Hypothalamus (tissue), 51 donors: ENCODE results near the gene PPM1J.
"Not testable (repeated sequence)": the region's sequence is repeated elsewhere in the genome, so short reads cannot be mapped to it uniquely, and the experiment has no call there.

Experiments
- DNase-seq, 51 donors: peaks; one replicate each; lab custom pipeline; 2025; lab: John Stamatoyannopoulos, UW

PPM1J gene

DNA sequence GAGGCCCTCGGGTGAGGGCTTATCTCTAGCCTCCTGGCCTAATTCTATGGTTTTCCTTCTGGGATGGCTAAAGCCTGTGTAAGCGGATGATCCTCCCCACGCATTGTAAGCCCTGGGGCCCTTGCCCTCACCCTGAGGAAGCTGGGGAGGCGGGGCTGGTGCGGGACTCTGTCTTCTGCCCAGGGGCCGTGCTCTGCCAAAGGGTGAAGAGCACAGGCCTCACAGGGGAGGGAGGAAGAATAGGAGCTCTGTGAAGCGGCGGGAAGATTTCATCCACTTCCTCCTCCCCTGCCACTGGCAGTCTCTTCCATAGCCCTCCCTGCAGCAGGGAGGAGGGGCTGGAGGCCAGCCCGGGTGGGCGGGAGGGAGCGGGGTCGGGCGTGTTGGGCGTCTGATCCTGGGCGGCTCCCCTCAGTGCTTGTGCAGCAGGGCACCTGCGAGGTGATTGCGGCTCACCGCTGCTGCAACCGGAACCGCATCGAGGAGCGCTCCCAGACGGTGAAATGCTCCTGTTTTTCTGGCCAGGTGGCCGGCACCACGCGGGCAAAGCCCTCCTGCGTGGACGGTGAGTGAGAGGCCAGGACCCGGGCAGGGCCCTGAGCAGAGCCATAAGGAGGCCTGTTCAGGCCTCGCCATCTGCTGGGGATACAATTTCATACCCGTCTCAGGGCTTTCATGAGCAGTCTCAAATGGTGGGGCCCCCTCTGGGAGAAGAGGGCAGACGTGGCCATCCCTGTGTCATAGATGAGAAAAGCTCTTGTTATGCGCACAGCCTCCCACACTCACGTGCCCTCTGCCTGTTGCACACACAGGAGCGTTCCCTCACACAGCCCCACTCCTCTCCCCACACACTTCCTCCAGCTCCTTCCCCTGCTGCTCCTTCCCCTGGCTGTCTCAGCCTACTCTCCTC lies 7.7 kb upstream of the PPM1J start:
- peak in 1 of 51 donors; percentile 23 for DNase-seq

GRCh38 chr1:112721966-112722524 lies 6.9 kb upstream of the PPM1J start:
- no peak for DNase-seq

- DNase-seq, result not testable (repeated sequence)
These were observed 6.2 kb upstream of the PPM1J start for GRCh38 chr1:112721294-112721693.

DNA sequence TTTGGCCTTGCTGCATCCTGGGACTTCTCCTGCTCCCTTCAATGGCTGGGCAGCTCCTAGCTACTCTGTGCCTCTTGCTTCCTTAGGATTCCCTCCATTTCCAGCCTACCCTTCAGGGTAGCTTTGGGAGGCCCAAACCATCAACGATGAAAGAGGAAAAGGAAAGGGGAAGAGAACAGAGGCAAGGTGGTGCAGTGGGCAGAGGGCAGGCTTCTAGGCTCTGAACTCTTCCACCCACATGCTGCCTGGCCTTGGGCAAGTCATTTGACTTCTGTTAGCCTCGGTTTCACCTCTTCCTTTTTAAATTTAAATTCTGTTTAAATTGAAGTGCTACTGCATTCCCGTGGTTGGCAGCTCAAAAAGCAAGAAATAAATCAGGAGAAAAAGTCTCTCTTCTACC lies 5.7 kb upstream of the PPM1J start:
- no peak for DNase-seq

DNA sequence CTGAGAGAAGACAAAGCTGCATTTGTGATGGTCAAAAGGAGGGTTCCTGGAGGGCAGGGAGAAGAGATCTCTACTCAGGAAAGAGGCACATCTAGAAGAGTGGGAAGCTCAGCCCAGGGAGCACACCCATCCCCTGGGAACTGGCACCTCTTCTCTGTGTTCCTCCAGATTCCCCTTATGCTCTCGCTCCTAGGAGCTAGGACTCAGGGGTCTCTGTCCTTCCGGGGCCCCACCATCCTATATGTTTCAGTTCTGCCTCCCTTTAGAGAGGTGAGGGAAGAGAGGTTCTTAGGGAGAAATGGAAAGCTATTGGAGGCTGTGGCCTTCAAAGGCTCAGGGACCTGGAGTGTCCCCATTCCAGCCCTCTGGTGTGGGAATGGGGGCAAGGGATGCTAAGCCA lies 4.6 kb upstream of the PPM1J start:
- no peak for DNase-seq

DNA sequence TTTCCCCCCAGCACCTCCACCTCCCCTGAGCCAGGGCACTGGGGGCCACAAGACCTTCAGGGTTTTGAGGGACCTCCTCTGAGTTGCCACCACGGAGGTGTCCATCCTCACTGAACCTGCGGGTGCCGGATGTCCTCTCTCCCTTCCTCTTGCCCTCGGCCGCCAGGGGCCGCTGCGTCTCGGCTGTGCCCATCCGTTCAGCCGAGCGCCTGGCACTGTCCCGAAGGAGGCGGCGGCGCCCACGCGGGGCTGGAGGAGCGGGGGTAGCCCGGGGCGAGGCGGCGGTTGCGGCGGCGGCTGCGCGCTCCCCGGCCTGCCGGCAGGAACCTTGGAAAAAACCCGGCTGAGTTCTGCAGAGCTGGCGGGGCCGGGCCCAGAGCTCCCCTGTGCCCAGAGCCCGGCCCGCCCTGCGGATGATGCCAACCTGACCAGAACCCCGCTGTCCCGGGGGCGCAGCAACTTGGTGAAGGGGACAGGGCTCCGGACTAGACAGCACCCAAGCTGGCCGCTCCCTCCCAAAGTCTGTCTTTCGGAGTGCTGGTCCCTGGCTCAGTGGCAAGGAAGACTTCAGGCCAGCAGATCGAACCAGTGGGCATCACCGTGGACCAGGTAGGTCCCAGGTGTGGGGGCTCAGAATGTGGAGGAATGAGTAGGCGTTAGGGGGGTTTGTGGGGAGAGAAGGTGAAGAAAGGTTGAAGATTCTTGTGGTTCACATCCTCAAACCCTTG lies 3.7 kb upstream of the PPM1J start:
- DNase-seq, result peak in 48 of 51 donors; percentile 14 to 86 (median 62)

DNA sequence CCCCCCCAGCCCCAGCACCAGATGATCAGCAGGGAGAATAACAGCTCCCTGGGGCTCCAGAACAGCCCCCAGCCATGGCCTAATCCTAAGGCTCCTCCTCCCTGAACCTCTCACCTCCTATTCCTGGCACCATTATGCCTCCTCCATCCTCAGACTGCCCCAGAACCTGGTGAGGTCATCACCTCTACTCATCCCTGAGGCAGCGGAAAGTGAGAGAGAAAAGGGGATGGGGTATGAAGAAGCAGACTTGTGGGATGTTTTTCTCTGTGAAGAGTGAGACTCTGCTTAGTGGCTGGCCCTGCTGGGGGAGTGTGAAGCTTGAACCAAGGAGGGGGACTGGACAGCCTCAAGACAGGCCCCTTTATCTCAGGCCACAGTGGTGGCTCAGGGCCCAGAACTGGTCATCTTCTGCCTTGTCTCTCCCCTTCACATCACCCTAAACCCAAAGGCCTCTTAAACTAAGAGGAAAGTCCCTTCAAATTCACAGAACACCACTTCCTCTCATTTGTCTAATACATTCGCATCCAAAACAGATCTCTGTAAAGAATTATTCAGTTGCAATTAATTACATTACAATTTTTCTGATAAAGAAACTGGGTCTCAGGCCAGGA lies 2.2 kb upstream of the PPM1J start:
- no peak for DNase-seq

DNA sequence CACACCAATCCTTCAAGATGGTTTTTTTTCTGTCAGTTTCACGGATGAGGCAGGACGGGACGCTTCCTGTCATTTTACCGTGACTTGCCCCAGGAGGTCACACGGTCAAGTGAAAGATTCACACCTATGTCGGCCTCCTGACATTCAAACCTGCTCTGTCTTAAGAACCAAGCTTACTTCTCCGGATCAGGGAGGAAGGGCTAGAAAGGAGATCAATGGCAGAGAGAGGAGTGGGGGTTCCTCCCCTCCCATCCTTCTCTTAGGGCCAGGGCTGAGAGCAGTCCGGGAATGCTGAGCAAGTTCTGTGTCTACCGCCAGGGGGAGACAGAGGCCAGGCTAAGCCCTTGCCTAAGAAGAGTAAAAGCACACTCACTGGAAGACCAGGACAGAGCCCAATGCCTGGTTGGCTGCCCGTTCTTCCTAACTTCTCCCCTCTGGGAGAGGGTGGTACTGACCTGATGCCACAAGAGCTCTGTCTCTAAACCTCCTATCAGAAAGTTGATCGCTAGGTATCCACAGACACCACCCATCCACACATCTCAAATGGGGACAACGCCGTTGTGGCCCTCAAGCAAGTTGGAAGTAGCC lies 1.1 kb upstream of the PPM1J start:
- DNase-seq, result peak in 47 of 51 donors; percentile 29 to 94 (median 77)

- no peak for DNase-seq
These were observed 544 bp downstream of the PPM1J start for GRCh38 chr1:112714313-112715263.

- DNase-seq, result peak in 1 of 51 donors; percentile 15
These were observed 1.4 kb downstream of the PPM1J start for GRCh38 chr1:112713466-112714312.

DNA sequence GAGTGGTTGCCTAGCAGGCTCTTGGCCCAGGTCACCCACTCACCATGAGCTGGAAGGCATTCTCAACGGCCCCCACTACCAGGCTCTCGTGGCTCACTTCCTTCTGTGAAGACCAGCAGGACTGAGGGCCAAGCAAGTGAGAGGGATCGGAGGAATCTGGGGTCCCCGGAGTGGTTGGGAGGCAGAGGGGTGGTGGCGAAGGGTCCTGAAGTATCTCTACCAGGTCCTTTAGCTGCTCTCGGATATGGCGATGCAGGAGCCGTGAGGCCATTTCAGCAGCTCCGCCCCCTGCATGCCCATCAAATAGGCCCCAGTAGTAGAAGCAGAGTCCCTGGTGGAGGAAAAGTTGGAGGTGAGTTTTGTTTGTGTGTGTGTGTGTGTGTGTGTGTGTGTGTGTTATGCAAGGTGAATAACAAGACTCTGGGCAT lies 2.4 kb downstream of the PPM1J start:
- no peak for DNase-seq

- no peak for DNase-seq
These were observed 2.9 kb downstream of the PPM1J start for GRCh38 chr1:112712191-112712590.

GRCh38 chr1:112711670-112712069 lies 3.5 kb downstream of the PPM1J start:
- DNase-seq, result no peak

DNA sequence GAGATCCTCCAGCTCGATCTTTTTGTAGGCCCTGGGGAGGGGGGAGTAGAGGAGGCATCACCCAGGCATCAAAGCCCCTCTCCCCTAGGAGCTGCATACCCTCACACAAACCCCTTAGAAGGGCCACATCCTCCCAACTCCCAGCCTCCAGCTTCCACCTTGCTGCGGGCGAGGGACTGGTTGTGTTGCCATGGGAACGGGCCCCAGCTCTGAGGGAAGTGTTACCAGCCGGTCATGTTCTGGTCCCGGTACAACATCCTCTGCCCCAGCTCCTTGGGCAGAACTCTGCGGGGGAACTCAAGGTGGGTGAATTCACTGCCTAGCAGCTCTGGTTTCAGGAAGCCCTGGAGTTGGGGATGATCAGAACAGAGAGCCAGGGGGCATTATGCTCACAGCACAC lies 4.1 kb downstream of the PPM1J start:
- DNase-seq, result peak in 2 of 51 donors; percentile 15 to 26

DNA sequence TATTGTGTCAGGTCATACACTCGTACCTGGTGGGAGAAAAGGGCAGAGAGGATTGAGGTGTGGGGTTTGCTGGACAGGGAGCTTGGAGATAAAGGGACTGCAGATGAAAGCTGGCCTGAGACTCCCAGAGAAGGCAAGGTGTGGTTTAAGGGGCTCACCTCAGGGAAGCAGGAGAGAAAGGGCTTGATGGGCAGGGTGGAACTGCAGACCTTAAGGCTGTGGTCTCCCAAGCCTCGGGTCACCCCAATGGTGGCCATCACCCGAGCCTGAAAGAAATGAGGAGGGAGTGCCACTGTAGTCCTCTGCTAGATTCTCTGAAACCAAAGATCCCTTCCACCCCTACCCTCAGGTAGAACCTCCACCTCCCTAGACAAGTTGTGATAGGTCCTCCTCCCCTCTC lies 4.5 kb downstream of the PPM1J start:
- DNase-seq, result no peak

DNA sequence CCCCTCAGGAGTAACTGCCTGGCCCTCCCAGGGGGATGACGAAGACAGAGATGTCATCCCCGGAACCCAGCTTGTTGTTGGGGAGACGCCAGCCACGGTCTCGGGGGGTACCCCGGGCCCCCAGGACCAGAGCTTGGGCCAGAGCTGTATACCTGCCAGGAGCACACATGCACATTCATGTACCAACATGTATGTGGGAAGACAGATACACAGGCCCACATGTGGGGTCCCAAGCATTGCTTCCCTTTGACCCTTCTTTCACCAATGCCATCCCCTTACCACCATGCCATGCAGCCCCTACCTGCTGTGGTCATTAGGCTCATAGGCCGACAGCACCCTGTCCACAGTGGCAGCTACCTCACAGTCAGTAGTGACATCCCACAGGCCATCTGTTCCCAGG lies 5.0 kb downstream of the PPM1J start:
- no peak for DNase-seq

DNA sequence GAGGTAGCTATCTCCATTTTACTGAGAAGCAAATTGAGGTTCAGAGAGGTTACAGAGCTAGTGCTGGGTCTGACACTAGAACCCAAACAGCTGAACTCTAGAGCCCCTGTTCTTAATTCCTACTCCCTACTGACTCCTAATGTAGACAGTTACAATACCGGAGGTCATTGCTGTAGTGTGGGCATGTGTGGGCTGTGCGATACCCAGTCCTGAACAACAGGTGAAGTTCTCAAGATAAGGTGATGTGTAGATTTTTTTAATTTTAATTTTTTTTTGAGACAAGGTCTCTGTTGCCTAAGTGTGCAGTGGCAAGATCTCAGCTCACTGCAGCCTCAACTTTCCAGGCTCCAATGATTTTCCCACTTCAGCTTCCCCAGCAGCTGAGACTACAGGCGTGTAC lies 6.6 kb downstream of the PPM1J start:
- DNase-seq, result no peak

DNA sequence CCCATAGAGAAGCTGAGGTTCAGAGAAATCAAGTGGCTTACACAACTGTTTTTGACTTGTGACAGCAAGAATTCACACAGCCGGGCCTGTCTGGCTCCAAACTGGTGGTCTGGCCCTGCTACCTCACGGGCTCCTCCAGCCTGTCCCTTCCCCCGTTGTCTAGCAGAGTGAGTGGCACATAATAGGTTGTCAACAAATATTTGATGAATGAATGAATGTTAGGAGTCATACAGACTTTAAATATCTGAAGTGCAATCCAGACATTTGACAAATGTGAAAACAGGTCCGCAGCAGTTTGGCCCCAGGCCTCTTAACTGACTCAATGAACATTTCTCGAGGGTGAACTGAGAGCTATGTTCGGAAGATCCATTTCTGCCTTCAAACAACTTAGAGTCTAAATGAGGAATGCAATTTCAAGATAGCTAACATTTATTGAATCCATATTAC lies 7.1 kb downstream of the PPM1J start:
- no peak for DNase-seq
